GM12874 (cell line): ENCODE data around the gene PHF8.

ENCODE experiments used
- TF ChIP-seq, protein P1 (sequence below): IDR thresholded peaks from 2 replicates; pipeline ENCODE4 v1.5.1; 2011; ENCODE audit warnings: low read depth, mild to moderate bottlenecking, control low read depth, low read length, moderate library complexity; ENCODE audit not compliant: insufficient read depth

Gene PHF8

DNA sequence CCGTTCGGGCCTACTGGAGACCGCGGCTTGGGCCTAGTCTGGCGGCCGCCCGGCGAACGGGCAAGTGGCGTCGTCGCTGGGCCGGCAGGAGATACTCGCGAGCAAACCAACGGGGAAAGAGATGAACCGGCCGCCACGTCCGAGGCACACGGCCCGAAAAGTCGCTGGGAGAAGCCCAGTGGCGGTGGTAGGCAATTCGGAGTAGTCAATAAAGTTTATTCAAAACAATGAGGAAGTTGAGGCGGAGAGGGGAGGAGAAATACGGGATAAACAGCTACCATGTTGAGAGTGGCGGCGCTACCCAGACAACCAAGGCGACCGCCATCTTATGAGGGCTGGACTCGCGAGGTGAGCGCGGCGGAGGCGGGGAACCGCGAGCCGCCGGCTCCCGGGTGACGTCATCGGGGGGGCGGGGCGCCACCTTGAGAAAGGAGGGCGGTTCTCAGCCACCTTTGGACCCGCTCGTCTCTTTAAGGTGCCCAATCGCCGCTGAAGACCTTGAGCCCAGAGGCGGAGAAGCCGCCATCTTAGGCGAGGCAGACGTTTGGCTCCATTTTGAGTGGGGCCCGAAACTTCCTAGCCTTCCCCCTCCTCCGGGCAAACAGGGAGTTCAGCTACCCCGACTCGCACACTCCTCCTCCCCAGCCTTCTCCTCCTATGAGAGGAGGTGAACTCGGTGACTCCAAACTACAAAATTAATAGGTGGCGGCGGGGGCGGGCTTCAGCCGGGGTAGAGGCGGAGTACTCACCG, at the start of gene PHF8:
PHF8 (minus strand) TSS at position 348 of the 751 bp plus-strand sequence. CDS start 1,745 bp downstream, outside the sequence.
- TF ChIP-seq, protein P1, sequence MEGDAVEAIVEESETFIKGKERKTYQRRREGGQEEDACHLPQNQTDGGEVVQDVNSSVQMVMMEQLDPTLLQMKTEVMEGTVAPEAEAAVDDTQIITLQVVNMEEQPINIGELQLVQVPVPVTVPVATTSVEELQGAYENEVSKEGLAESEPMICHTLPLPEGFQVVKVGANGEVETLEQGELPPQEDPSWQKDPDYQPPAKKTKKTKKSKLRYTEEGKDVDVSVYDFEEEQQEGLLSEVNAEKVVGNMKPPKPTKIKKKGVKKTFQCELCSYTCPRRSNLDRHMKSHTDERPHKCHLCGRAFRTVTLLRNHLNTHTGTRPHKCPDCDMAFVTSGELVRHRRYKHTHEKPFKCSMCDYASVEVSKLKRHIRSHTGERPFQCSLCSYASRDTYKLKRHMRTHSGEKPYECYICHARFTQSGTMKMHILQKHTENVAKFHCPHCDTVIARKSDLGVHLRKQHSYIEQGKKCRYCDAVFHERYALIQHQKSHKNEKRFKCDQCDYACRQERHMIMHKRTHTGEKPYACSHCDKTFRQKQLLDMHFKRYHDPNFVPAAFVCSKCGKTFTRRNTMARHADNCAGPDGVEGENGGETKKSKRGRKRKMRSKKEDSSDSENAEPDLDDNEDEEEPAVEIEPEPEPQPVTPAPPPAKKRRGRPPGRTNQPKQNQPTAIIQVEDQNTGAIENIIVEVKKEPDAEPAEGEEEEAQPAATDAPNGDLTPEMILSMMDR = no peak

DNA sequence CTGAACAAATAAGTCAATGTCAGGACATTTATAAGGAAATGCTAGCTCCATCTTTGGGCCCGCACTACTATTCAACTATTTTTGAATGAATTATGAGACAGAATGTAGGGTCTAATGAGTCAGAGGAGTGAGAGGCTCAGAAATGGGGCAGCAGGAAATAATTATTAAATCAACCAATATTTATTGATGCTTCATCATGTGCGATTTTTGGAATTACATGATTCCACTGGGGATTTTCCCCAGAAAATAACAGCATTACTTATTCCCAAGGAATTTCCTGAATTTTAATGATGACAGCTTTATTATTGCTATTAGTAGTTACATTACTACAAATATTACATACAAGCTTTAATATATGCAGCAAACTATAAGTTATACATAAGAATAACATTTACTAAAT, 49.3 kb upstream of the PHF8 start:
- TF ChIP-seq, protein P1 = no peak

DNA sequence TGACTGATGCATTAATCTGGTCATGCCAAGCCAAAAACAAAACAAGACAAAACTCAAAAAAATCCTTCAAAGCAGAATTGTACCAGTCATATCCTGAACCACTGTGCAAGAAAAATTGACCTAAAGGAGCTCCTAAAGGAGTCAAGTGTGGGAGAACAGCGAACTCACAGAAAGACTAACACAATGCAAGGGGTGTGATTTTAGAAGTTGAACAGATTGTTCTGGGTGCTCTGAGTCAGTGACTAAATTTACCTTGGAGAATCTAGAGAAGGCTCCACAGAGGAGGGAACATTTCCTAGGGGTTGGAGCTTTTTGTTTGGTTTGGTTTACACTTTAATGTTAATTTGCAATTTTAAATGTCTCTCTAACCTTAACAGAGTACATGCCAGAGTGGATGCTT, 48.9 kb upstream of the PHF8 start:
- TF ChIP-seq, protein P1 = no peak

DNA sequence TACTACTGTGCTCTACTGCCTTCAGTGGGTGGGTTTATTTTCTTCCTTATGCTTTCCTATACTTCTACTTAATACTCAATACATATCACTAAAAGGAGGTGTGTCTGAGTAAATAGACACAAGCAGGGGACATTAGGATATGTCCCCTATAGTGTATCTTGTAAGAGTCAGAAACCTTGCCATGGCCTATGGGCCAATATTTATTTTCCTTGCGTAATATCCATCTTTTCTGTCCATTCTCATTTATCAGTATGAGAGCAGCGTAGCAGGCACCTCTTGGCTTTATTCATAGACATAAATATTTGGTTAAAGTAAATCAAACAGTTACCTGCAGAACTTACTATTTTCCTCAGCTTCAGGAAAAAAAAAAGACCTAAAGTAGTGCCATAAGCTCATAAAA, 46.6 kb upstream of the PHF8 start:
- TF ChIP-seq, protein P1 = no peak

DNA sequence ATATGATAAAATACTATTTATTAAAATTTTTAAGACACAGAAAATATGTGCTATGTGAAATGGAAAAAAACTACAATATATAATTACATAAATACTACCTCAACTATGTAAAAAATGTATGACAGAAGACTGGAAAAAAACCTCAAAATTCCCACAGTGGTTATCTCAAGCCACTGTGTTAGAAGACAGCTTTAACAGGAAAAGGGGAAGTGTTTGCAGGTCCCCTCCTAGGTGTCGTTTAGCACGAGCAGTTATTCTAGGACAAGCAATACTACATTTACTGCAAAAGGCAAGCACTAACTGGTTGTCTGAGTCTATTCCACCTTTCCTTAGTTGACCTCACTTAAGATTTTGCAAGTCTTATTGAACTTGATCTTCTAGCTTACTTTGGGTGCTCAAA, 44.9 kb upstream of the PHF8 start:
- TF ChIP-seq, protein P1 = no peak

DNA sequence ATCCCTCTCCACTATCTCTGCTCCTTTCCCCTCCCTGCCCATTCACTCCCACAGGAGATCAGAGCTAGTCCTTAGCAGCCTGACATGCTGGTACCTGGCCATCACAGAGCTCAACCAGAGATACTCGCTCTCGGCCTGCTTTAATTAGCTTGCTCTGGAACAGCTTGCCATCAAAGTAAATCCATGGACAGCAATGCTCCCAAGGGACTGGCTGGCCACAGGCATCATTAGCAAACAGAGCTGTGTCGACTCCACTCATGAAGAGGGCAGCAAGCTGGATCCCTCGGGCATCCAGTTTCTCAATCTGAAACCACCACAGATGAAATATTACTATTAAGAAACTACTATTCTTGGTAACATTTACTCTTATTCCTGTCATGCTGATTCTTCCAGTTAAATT, 43.4 kb upstream of the PHF8 start:
- TF ChIP-seq, protein P1 = no peak

DNA sequence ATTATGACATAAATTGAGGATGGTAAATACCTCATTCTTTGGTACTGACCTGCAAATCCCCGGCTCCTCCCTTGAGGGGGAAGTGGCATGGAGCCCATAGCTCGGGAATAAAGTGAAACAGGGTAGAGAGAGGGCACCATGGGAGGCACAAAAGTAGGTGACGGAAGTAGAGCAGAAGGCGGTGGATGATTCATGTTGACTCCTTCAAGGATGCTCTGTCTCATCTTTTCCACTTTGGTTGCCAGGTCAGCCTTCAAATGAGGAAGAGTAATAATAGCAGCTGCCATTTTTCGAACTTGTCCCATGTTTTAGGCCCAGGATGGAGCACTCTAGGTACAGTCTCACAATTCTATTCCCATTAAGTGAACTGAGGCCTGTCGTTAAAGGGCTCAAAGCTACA, 41.4 kb upstream of the PHF8 start:
- TF ChIP-seq, protein P1 = no peak
